NCI-H2196 (cell line): ENCODE results near the gene MKKS.

Experiments used
- DNase-seq: peaks from one replicate; lab custom pipeline; 2025; ENCODE audit not compliant: unreplicated experiment; lab: John Stamatoyannopoulos, UW

The MKKS gene

DNA sequence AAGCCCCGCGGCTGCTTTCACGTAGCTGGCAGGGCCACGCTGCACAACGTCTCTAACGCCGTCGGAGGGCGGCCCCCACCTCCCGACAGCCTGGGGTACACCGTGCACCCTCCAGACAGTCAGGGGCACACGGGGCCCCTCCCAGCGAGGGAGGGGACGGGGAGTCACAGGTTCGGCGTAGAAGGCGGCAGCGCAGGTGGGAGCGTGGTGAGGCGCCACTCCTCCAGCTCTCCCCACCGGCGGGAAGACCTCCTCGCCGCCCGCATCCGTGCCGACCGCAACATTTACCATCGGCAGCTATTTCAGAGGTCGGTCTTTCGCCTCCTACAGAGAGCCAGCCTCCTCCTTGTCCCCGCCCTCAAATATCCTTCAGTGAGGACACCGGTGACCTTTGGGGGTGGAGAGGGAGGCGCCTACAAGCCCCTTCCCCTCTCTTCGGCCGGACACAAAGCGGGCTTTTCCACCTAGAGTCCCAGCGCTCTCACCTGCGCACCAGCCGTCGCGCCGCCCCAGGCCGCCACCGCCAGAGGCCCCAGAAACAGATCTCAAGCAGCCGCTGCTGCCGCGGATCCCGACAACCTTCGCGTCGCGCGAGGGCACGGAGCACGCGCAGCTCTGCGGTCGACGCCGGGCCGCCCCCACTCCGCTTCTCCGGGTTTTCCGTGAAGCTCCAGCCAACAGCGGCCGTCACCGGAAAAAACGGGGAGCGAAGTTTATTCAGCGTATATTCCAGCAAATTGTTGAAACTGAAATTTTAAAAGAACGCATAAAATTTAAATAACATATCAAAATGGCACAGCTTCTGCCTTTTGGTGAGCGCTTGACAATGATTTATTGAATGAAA lies at the start of gene MKKS:
TSS of gene MKKS (minus strand) at position 600 of the 844 bp plus-strand sequence. CDS start 20,708 bp downstream, outside the sequence.
- peak; percentile 92 for DNase-seq

GRCh38 chr20:10483691-10484090 lies 49.7 kb upstream of the MKKS start:
- DNase-seq = no peak

- no peak for DNase-seq
Observed at GRCh38 chr20:10481676-10482075, 47.7 kb upstream of the MKKS start.

DNA sequence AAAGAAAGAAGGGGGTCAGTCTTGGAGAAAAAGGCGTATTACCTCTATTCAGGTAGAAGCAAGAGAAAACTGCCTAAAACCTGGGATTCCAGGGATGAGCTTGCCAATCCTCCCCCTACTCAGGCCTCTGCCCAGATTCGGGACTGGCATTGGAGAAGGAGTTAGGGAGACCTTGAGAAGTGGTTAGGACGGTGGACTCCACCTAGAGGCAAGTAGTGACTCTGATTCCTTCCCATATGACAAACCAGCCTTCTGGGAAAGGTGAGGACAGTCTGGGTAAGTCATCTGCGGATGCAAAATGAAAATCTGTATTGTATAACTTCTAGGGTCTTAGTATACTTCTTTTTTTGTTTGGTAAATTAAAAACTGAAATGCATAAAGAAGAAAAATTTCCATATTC lies 44.9 kb upstream of the MKKS start:
- DNase-seq = no peak

GRCh38 chr20:10478205-10478604 lies 44.2 kb upstream of the MKKS start:
- DNase-seq = no peak

DNA sequence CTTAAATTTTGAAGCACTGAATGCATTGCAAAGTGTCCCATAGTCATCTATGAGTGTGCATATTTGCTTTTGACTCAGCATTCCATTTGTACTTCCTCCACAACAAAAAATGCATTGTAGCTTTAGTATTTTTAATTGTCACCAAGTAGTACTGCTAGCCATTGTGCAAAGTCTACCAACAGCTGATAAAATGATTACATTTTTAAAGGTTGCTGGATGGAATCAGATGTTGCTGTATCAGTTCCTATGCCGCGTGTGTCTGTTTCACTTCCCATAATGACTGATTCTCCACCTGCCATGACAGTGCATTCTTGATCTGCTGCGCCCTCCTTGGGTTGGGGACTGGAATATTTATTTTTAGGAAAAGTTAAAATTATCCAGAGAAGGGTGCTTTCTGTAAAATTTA lies 42.3 kb upstream of the MKKS start:
- DNase-seq = no peak

DNA sequence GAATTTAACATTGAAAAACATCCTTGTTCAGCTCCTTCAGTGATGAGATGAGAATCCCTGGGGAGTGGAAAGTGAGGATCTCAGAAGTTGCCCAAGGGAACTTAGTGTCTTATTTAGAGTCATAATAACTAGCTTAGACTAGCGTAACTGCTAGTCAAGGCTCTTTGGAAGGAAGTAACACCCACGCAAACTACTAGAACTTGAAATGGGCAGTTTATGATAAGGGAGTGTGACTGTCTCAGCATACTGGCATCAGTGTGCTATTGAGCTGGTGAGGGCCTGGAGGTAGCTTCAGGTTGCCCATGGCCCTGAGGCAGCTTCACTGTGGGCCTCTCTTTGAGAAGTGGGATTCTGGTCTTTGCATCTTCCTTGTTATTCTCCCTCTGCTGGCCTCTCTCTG lies 41.2 kb upstream of the MKKS start:
- no peak for DNase-seq

DNA sequence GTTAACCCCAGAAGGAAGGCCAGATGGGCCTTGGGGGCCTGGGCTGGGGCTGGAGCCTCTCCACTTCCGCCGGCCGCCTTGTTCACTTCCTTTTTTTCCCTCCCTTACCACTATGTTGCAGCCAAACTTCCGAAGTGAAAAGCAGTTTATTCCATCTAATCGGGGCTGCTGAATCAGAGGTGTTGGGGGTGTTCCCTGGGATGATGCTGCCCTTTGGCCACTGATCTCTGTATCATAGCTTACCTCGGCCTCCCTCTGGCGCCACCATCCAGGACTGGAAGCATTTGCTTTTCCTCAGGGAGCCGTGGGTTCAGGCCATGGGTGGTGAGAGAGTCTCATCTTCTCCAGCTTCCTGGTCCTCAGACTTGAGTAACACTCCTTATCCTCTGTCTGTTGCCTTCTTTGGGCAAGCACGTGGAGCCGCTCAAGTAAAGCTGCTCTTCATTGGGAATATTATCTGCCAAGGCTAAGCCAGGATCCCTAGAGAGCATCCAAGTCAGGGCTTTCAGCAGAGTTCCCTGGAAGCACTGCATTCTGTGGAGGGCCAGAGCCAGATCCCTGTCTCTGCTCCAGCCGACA lies 40.7 kb upstream of the MKKS start:
- DNase-seq = no peak

GRCh38 chr20:10472871-10473270 lies 38.8 kb upstream of the MKKS start:
- DNase-seq = no peak

DNA sequence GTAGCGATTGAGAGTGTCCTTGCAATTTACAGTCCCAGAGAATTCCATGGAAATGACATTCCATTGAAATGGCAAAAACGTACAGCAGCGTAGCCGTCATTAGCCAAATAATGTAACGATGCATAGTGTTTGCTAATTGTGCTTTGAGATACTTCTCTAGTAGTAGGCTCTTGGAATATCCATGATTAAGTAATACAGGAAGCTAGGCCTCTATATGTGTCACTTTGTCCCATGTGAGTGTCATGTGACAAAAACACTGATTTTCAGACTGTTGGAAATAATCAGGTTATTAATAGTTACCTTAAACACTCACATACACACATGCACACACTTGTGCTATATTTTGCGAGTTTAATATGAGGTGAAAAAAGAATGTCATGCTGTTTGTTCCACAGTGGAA lies 36.3 kb upstream of the MKKS start:
- no peak for DNase-seq

DNA sequence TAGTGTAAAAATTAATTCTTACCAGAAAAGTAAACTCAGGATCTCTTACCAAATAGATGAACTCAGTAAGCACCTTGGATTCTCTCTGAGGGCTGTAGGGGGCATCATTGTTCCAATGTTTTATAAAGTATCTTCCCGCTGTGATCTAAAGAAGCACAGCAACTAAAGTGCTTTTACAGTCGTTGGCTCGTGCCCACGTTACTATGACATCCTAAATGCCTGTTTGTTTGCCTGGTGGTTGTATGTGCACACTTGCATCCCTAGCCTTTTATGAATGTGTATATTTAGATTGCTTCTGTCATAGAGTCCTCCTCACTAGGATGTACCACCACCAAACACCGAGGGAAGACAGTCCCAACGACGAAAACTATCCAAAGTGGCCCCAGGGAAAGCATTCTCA lies 35.6 kb upstream of the MKKS start:
- DNase-seq = peak; percentile 84

DNA sequence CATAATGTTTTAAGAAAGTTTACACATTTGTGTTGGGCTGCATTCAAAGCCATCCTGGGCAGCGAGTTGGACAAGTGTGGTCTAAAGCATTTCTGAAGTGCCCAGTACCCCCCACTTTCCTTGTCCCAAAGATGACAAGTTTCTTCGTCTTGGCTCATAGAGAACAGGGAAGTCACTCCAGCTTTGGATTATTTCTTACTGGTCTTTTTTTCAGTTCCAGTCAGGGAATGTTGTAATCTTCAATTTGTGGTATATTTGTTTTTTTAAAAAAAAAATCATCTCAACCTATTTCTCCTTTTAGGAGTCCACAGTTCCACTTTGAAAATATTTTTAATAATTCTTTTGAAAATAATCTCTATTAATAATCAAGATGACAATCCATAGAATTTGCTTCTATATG lies 35.0 kb upstream of the MKKS start:
- no peak for DNase-seq

DNA sequence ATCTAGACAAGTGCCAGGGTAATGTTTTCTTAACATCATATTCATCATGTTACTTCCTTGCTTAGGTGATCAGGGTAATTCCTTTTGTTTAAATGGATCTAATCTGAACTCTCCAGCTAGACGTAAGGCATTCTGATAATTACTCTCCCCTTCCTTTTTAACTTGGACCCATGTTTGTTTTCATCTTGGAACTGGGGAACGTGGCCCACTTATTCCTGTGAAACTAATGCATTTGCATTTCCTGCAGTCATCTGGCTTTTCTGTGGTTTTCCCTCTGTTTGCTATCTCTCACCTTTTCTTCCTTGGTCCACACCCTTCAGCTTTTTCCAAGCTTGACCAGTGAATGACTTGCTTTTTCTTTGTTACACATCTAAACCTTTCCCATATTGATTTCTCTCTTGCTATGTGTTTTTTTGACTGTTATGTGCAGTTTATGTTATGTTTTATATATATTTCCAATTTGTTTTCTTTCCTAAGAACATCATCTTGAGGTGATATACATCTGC lies 34.4 kb upstream of the MKKS start:
- no peak for DNase-seq

GRCh38 chr20:10467681-10468339 lies 33.8 kb upstream of the MKKS start:
- no peak for DNase-seq

DNA sequence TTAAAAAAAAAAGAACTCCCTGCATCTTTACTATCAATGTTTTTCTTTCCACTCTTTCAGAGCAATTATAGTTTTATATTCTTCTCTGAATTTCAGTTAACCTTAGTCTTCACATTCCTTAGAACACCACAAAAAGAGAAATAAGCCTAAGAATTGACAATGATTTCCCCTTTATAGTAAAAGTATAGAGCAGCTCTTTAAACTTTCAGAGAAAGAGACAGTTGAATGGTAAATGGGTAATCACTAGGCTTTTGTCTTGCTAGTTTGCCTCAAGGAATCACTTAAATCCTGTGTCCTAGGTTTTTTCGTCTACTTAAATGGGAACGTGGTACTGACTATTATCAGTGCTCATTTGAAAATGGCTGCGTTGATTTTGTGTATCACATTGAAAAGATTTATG lies 32.8 kb upstream of the MKKS start:
- DNase-seq = no peak

DNA sequence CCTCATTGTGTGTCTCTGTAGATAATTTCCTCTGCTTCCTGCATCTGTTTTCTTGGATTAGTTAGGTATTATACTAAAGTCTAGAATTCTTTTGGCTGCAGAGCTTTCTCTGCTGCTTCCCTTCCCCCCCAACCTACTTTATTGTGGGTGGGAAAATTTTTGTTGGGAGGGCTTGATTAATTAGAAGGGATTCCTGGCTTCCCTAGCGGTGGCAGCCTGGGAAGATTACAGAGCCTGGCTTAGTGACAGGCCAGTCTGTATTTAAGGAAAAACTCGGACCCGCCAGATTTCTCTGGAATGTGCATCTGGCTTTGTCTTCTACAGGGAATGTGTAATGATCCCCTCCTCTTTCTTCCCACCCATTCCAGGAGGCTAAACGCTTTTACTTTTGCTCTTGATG lies 32.3 kb upstream of the MKKS start:
- no peak for DNase-seq

DNA sequence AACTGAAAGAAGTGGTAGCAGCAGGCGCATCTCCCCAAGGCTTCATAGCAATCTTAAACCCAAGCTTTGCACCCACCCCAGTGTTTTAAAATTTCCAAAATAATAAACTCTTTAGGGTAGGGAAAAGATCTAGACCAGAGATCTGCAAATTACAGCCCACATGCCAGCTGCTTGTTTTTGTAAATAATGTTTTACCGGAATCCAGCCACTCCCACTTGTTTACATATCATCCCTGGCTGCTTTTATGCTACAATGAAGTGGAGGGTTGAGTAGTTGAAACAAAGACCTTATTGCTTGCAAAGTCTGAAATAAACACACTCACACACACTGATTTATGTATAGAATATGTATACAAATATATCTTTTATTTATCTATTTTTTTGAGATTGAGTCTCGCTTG lies 31.1 kb upstream of the MKKS start:
- no peak for DNase-seq

DNA sequence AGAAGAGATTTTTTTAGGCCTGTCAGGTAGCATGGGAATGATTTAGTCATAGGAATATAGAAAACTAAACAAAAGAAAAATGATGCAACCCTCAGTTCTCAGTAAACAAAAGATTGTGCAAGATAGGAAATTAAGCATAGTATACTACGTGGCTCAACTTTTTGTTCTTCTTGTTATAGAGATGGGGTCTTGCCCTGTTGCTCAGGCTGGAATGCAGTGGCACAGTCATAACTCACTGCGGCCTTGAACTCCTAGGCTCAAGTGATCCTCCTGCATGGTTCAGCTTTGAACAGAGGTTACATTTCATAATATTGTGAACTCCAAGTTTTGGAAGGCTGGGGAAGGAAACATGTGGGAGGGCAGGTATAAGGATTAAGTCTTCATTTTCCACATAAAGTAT lies 29.6 kb upstream of the MKKS start:
- no peak for DNase-seq

DNA sequence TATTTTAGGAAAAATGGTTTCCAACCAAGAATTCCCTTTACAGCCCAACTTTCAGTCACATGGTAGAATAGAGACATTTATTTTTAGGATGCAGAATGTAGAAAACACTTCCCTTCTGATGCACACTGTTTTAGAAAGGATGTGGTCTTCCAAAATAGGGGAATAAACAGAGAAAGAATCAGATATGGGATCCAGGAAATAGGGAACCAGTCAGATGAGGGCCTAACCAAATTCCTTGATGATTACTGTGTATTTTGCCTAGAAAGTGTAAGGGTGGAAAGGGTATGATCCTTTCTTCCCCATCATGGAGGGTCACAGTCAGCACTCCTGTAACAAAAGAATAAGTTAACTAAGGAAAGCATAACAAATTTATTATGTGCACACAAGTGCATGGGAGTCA lies 28.5 kb upstream of the MKKS start:
- no peak for DNase-seq

GRCh38 chr20:10461495-10461894 lies 27.5 kb upstream of the MKKS start:
- DNase-seq = no peak

DNA sequence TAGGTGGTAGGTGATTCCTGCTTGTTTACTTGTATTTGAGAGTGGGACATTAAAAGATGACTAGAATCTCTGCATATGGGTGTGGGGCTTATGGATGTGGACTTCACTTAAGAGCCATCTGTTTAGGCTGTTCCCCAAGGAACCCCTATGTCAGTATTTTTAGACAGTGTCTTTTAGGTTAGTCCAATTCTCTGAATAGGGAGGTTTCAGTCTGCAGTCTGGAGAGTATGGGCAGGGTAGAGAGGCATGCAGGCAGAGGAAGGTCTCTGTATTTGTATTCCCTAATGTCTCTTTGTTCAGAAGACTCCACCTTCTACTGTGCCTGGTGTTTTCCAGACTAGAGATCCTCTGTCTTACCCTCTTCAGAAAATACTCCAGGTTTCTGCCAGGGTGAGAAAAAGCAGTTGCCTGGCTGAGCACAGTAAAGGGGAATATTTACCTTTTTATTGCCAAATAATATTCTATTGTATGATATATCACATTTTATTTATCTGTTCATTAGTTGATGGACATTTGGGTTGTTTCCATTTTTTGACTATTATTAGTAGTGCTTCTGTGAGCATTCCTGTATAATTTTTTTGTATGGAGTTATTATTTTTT lies 20.2 kb upstream of the MKKS start:
- DNase-seq = no peak

GRCh38 chr20:10453241-10453640 lies 19.2 kb upstream of the MKKS start:
- peak; percentile 20 for DNase-seq
